ENCODE measurements around the gene SMIM7. TPM values are rescaled to one million over a fixed set of nuclear protein-coding genes. Genes with fewer than 3 reads are reported as not detected.

SMIM7 gene
- total and polyA plus RNA-seq, 4 experiments from 2014 or later, result 59.6 to 94.1 (median 78.1) TPM

DNA sequence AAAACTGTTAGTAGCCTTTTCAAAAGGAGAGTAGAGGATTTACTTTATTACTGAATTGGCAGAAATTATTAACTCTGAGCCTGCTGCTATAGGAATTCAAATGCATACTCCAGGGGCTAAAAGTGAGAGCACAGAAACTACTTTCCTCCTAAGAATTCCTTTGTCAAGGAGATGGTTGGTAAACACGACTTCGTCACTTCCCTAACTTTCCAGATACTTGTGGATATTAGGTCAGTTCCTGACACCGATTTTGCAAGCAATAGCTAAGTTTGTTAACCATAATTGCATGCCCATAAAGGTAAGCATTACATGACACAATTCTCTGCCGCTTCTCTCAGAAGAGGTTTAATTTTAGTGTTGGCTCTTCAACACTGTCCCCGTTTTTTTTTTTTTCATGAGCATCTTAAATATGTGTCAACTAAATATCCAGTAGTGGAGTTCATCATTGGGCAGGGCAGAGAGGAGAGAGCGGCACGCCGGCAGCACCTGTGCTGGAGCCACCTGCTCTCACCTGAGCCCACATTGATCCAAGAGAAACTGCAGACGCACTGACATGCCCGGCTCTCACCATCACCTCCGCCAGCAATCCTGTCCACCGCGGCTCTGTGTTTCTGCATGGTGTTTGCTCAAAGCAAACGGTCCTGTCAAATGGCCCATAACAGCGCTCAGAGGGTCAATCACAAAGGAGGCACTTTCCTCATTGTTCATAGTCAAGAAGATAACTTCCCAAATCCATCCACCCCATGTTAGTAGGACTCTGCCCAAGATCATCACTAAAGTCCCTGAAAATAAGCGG lies 34.6 kb downstream of the SMIM7 start:
- no peaks in the 10 kb centered on the region for H3K27me3 ChIP-seq (ENCODE audit: insufficient read depth, low read length)
- peaks cover 61% of the 10 kb centered on the region for H3K4me1 ChIP-seq (ENCODE audit: insufficient read depth, low read length)
- no peak for DNase-seq
- peaks cover 14 to 45% of the 10 kb centered on the region in 2 donors for H3K36me3 Mint-ChIP-seq
- H3K36me3 ChIP-seq (ENCODE audit: insufficient read depth, low read length), result peaks cover 14% of the 10 kb centered on the region
- no peak overlapping the region for H3K27ac ChIP-seq (ENCODE audit: low read depth, low read length)
- H3K4me1 Mint-ChIP-seq, result peaks cover 34 to 75% (median 59%) of the 10 kb centered on the region in 4 donors
- H3K27ac Mint-ChIP-seq, result peak overlapping the region in 4 of 7 donors; percentile 18 to 91 (median 60)
- CTCF ChIA-PET (ENCODE audit: partially characterized antibody), result interaction anchor here (1.0 kb wide), 1 partner anchor 41 kb away, joined by 5 read pairs; no protein-coding TSS in a partner anchor
- H3K9me3 Mint-ChIP-seq, result no peaks in the 10 kb centered on the region
- no peaks in the 10 kb centered on the region for H3K27me3 Mint-ChIP-seq
- H3K4me3 ChIP-seq (ENCODE audit: low read length in 2 of 2), result no peak overlapping the region
- intact Hi-C loops (cut with micrococcal nuclease), result no loop called here
- POLR2A ChIA-PET (ENCODE audit: partially characterized antibody), result interaction anchor here (0.6 to 4.7 kb wide), 8 partner anchors 29 to 160 kb away, joined by 3 to 69 read pairs (median 4); partner anchors contain the start of gene CHERP
- no peaks in the 10 kb centered on the region for H3K9me3 ChIP-seq (ENCODE audit: control insufficient read depth in 1 of 2, low read length in 2 of 2)
- H3K4me3 Mint-ChIP-seq, result peak overlapping the region in 7 of 8 donors; percentile 4 to 95 (median 55)

DNA sequence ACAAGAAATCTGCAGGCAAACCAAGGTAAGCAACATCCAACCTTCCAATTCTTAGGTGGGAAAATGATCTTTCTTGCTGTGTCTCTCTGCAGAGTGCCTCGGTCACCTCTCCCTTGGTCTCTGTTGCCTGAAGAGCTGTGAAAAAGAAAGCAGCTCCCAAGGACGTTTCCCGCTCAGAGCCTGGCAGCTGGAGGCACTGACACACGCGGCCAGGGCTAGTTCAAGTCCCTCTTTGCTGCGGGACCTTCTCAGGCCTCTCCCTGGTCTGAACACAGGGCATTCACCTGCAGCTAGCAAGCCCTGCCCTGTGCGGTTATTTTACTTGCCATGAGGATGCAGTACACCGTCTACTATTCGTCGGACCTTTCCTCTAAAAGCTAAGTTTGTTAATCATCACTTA lies 35.7 kb downstream of the SMIM7 start:
- intact Hi-C loops (cut with micrococcal nuclease), result no loop called here
- no peak overlapping the region for H3K27ac ChIP-seq (ENCODE audit: low read depth, low read length)
- DNase-seq, result no peak
- peak overlapping the region in 1 of 7 donors; percentile 71 for H3K27ac Mint-ChIP-seq
- H3K36me3 ChIP-seq (ENCODE audit: insufficient read depth, low read length), result peaks cover 14% of the 10 kb centered on the region
- H3K9me3 Mint-ChIP-seq, result no peaks in the 10 kb centered on the region
- H3K4me3 Mint-ChIP-seq, result no peak overlapping the region
- ChIA-PET CTCF (ENCODE audit: partially characterized antibody) (interaction anchor here (0.6 to 1.0 kb wide), 2 partner anchors 10 to 40 kb away, joined by 3 to 5 read pairs; no protein-coding TSS in a partner anchor), POLR2A (ENCODE audit: partially characterized antibody) (interaction anchor here (0.7 to 1.4 kb wide), 5 partner anchors 25 to 57 kb away, joined by 3 to 7 read pairs (median 4); no protein-coding TSS in a partner anchor)
- no peak overlapping the region for H3K4me3 ChIP-seq (ENCODE audit: low read length in 2 of 2)
- no peaks in the 10 kb centered on the region for H3K9me3 ChIP-seq (ENCODE audit: control insufficient read depth in 1 of 2, low read length in 2 of 2)
- H3K4me1 Mint-ChIP-seq, result peaks cover 37 to 83% (median 61%) of the 10 kb centered on the region in 4 donors
- no peaks in the 10 kb centered on the region for H3K27me3 ChIP-seq (ENCODE audit: insufficient read depth, low read length)
- peaks cover 68% of the 10 kb centered on the region for H3K4me1 ChIP-seq (ENCODE audit: insufficient read depth, low read length)
- no peaks in the 10 kb centered on the region for H3K27me3 Mint-ChIP-seq
- peaks cover 14 to 43% of the 10 kb centered on the region in 2 donors for H3K36me3 Mint-ChIP-seq

DNA sequence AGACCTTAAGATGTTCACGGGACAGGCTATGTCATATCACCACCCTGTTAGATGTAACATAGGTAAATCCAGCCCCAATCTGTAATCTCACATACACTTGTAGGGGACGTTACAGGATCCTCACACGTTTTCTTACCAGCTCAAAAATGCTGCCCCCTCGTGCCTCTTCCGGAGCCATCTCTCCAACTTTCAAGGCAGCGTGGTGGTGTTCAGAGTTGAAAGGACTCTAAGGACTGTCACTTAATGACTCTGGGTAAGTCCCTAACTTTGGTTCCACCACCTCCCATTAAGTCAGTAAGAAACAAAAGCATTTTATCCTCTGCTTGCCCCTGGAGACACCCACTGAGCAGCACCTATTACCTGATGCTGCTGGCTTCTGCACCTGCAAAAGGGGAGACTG lies 36.4 kb downstream of the SMIM7 start:
- Histone ChIP-seq H3K36me3 (ENCODE audit: insufficient read depth, low read length) (peaks cover 14% of the 10 kb centered on the region), H3K4me3 (ENCODE audit: low read length in 2 of 2) (no peak overlapping the region), H3K27me3 (ENCODE audit: insufficient read depth, low read length) (no peaks in the 10 kb centered on the region), H3K27ac (ENCODE audit: low read depth, low read length) (no peak overlapping the region), H3K9me3 (ENCODE audit: control insufficient read depth in 1 of 2, low read length in 2 of 2) (no peaks in the 10 kb centered on the region), H3K4me1 (ENCODE audit: insufficient read depth, low read length) (peaks cover 68% of the 10 kb centered on the region)
- Mint-ChIP-seq H3K4me1 (peaks cover 37 to 83% (median 63%) of the 10 kb centered on the region in 4 donors), H3K4me3 (peak overlapping the region in 1 of 8 donors; percentile 18), H3K9me3 (no peaks in the 10 kb centered on the region), H3K27me3 (no peaks in the 10 kb centered on the region), H3K27ac (peak overlapping the region in 4 of 7 donors; percentile 25 to 76 (median 57)), H3K36me3 (peaks cover 14 to 38% of the 10 kb centered on the region in 2 donors)
- DNase-seq, result no peak
- POLR2A ChIA-PET (ENCODE audit: partially characterized antibody), result interaction anchor here (1.4 kb wide), 1 partner anchor 25 kb away, joined by 3 read pairs; no protein-coding TSS in a partner anchor
- CTCF ChIA-PET (ENCODE audit: partially characterized antibody), result no interaction called here
- intact Hi-C loops (cut with micrococcal nuclease), result no loop called here

DNA sequence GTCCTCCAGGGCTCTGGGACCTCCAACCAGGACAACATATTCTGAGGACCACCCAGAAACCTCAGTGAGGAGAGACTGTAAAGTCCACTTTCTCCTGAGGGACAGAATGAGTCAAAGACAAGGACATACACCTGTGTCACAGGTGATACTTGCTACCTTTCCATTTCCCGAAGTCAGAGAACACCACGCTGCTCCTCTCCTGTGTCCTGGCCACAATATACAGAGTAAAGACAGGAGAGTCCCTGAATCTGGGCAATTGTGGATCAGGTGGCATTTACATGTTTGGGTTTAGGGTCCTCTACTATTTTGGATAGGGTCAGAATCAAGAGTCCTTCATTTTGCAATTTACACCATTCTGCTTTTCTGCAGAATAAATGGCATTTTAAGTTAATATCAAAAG lies 36.9 kb downstream of the SMIM7 start:
- Histone ChIP-seq H3K27ac (ENCODE audit: low read depth, low read length) (no peak overlapping the region), H3K4me1 (ENCODE audit: insufficient read depth, low read length) (peaks cover 73% of the 10 kb centered on the region), H3K36me3 (ENCODE audit: insufficient read depth, low read length) (peaks cover 14% of the 10 kb centered on the region), H3K4me3 (ENCODE audit: low read length in 2 of 2) (no peak overlapping the region), H3K27me3 (ENCODE audit: insufficient read depth, low read length) (no peaks in the 10 kb centered on the region), H3K9me3 (ENCODE audit: control insufficient read depth in 1 of 2, low read length in 2 of 2) (no peaks in the 10 kb centered on the region)
- peaks cover 14 to 34% of the 10 kb centered on the region in 2 donors for H3K36me3 Mint-ChIP-seq
- no peak for DNase-seq
- H3K4me3 Mint-ChIP-seq, result peak overlapping the region in 1 of 8 donors; percentile 18
- H3K27ac Mint-ChIP-seq, result peak overlapping the region in 1 of 7 donors; percentile 76
- H3K27me3 Mint-ChIP-seq, result no peaks in the 10 kb centered on the region
- ChIA-PET CTCF (ENCODE audit: partially characterized antibody) (no interaction called here), POLR2A (ENCODE audit: partially characterized antibody) (interaction anchor here (1.3 kb wide), 1 partner anchor 38 kb away, joined by 3 read pairs; no protein-coding TSS in a partner anchor)
- H3K4me1 Mint-ChIP-seq, result peaks cover 39 to 85% (median 67%) of the 10 kb centered on the region in 4 donors
- no peaks in the 10 kb centered on the region for H3K9me3 Mint-ChIP-seq
- intact Hi-C loops (cut with micrococcal nuclease), result no loop called here

- H3K27me3 Mint-ChIP-seq, result no peaks in the 10 kb centered on the region
- ChIA-PET POLR2A (ENCODE audit: partially characterized antibody) (no interaction called here), CTCF (ENCODE audit: partially characterized antibody) (no interaction called here)
- H3K4me1 Mint-ChIP-seq, result peaks cover 49 to 93% (median 74%) of the 10 kb centered on the region in 4 donors
- Histone ChIP-seq H3K27ac (ENCODE audit: low read depth, low read length) (no peak overlapping the region), H3K9me3 (ENCODE audit: control insufficient read depth in 1 of 2, low read length in 2 of 2) (no peaks in the 10 kb centered on the region), H3K27me3 (ENCODE audit: insufficient read depth, low read length) (no peaks in the 10 kb centered on the region), H3K4me1 (ENCODE audit: insufficient read depth, low read length) (peaks cover 81% of the 10 kb centered on the region), H3K4me3 (ENCODE audit: low read length in 2 of 2) (no peak overlapping the region), H3K36me3 (ENCODE audit: insufficient read depth, low read length) (peaks cover 14% of the 10 kb centered on the region)
- H3K27ac Mint-ChIP-seq, result peak overlapping the region in 2 of 7 donors; percentile 27 to 86
- H3K36me3 Mint-ChIP-seq, result peaks cover 14 to 26% of the 10 kb centered on the region in 2 donors
- intact Hi-C loops (cut with micrococcal nuclease), result no loop called here
- H3K9me3 Mint-ChIP-seq, result no peaks in the 10 kb centered on the region
- no peak overlapping the region for H3K4me3 Mint-ChIP-seq
- no peak for DNase-seq
These were observed 38.7 kb downstream of the SMIM7 start for GRCh38 chr19:16621165-16621800.

DNA sequence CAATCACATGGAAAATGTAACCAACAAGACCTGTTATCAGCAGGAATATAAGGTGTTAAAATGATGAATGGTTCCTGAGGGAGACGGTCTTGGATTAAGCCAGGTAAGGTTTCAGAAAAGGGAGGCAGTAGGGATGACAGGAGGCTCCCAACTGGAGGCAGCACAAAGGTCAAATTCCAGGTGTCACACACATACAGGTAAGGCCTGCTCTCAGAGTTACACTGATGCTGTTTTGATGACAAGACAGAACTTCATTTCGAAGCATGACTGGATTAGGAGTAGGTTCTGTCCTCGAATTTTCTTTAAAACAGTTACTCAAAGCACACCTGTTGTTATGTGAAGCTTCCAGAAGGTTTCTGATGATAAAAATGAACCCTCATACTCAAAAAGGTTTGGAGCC lies 39.4 kb downstream of the SMIM7 start:
- DNase-seq, result no peak
- Mint-ChIP-seq H3K4me1 (peaks cover 44 to 93% (median 73%) of the 10 kb centered on the region in 4 donors), H3K36me3 (peaks cover 10 to 22% of the 10 kb centered on the region in 2 donors), H3K27me3 (no peaks in the 10 kb centered on the region), H3K9me3 (no peaks in the 10 kb centered on the region), H3K4me3 (peak overlapping the region in 1 of 8 donors; percentile 24), H3K27ac (peak overlapping the region in 3 of 7 donors; percentile 27 to 70 (median 50))
- CTCF ChIA-PET (ENCODE audit: partially characterized antibody), result no interaction called here
- intact Hi-C loops (cut with micrococcal nuclease), result no loop called here
- Histone ChIP-seq H3K4me3 (ENCODE audit: low read length in 2 of 2) (no peak overlapping the region), H3K27ac (ENCODE audit: low read depth, low read length) (no peak overlapping the region), H3K27me3 (ENCODE audit: insufficient read depth, low read length) (no peaks in the 10 kb centered on the region), H3K4me1 (ENCODE audit: insufficient read depth, low read length) (peaks cover 81% of the 10 kb centered on the region), H3K9me3 (ENCODE audit: control insufficient read depth in 1 of 2, low read length in 2 of 2) (no peaks in the 10 kb centered on the region), H3K36me3 (ENCODE audit: insufficient read depth, low read length) (peaks cover 14% of the 10 kb centered on the region)
- POLR2A ChIA-PET (ENCODE audit: partially characterized antibody), result no interaction called here

DNA sequence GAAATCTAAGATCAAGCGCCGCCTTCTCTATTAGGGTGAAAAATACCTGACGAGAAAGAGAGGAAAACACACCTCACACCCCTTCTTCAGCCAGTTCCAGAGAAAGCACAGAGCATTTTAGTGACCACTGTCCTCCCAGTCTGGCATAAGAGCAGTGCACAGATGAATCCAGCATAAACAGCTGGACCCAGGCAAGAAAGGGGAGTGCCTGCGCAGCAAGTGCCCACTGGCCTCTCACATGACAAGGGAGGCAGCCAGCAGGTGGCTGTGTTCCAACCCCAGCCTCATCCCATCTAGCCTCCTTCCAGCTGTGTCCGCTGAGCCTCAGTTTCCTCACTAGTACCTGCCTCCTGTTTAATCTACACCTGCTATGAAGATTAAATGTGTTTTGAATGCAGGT lies 39.9 kb downstream of the SMIM7 start:
- Mint-ChIP-seq H3K4me1 (peaks cover 41 to 93% (median 72%) of the 10 kb centered on the region in 4 donors), H3K27me3 (no peaks in the 10 kb centered on the region), H3K27ac (peak overlapping the region in 3 of 7 donors; percentile 22 to 70 (median 64)), H3K4me3 (no peak overlapping the region), H3K9me3 (no peaks in the 10 kb centered on the region), H3K36me3 (peaks cover 6 to 16% of the 10 kb centered on the region in 2 donors)
- DNase-seq, result no peak
- Histone ChIP-seq H3K27ac (ENCODE audit: low read depth, low read length) (no peak overlapping the region), H3K36me3 (ENCODE audit: insufficient read depth, low read length) (peaks cover 14% of the 10 kb centered on the region), H3K9me3 (ENCODE audit: control insufficient read depth in 1 of 2, low read length in 2 of 2) (no peaks in the 10 kb centered on the region), H3K27me3 (ENCODE audit: insufficient read depth, low read length) (no peaks in the 10 kb centered on the region), H3K4me3 (ENCODE audit: low read length in 2 of 2) (no peak overlapping the region), H3K4me1 (ENCODE audit: insufficient read depth, low read length) (peaks cover 83% of the 10 kb centered on the region)
- intact Hi-C loops (cut with micrococcal nuclease), result no loop called here
- CTCF ChIA-PET (ENCODE audit: partially characterized antibody), result no interaction called here
- POLR2A ChIA-PET (ENCODE audit: partially characterized antibody), result no interaction called here

All from CD4-positive, alpha-beta memory T cell (primary cell).